ENCODE measurements around the gene C1orf226. TPM values are rescaled to one million over a fixed set of nuclear protein-coding genes. Genes with fewer than 3 reads are reported as not detected.

The C1orf226 gene
- total and polyA plus RNA-seq, 2 of the 4 experiments (the other 2 are of a cell fraction): under 0.01 to 0.10 TPM

- POLR2A ChIA-PET (ENCODE audit: unreplicated experiment): no interaction called here
- Histone ChIP-seq H3K4ac (ENCODE audit: low read depth, low read length) (no peak overlapping the region), H3K18ac (ENCODE audit: low read depth, low read length) (no peak overlapping the region), H3K9ac (ENCODE audit: low read depth, low read length) (no peak overlapping the region), H4K91ac (ENCODE audit: insufficient read depth, low read depth, low read length) (no peak overlapping the region), H2BK15ac (ENCODE audit: low read depth, low read length) (no peak overlapping the region), H4K8ac (ENCODE audit: low read depth in 2 of 2, low read length in 2 of 2) (no peak overlapping the region), H3K23ac (ENCODE audit: low read depth, low read length) (no peak overlapping the region), H3K56ac (ENCODE audit: extremely low read depth, insufficient read depth, low read length) (no peak overlapping the region), H2BK20ac (ENCODE audit: low read depth, low read length) (no peak overlapping the region), H2AK9ac (replicated peaks; ENCODE audit: low read depth, low read length, poor library complexity) (no peak overlapping the region), H3K4me2 (ENCODE audit: low read depth, low read length) (no peak overlapping the region), H3K27me3 (ENCODE audit: control insufficient read depth, insufficient read depth, low read length) (peaks cover 4% of the 10 kb centered on the region; the same call in 1 of the 2 replicates), H2AK5ac (ENCODE audit: low read depth, low read length) (no peak overlapping the region), H3K79me1 (ENCODE audit: low read depth in 1 of 2, low read length in 2 of 2) (no peaks in the 10 kb centered on the region), H4K20me1 (ENCODE audit: insufficient read depth, low read length) (no peaks in the 10 kb centered on the region), H2AFZ (replicated peaks; ENCODE audit: low read length, poor library complexity) (no peak overlapping the region), H3K4me1 (ENCODE audit: control insufficient read depth, insufficient read depth, low read length) (no peaks in the 10 kb centered on the region; the same call in 1 of the 2 replicates), H3K4me3 (ENCODE audit: insufficient read depth, low read depth, low read length) (no peak overlapping the region), H3K9me1 (ENCODE audit: insufficient read depth, low read length) (no peaks in the 10 kb centered on the region), H2BK120ac (ENCODE audit: low read depth, low read length) (no peak overlapping the region), H3K27ac (ENCODE audit: insufficient read depth, low read length) (no peak overlapping the region), H3K14ac (replicated peaks; ENCODE audit: low read depth, low read length) (no peak overlapping the region), H3K9me3 (ENCODE audit: control insufficient read depth, insufficient read depth, low read length) (no peaks in the 10 kb centered on the region), H2BK5ac (ENCODE audit: low read depth, low read length, poor library complexity, severe bottlenecking) (no peak overlapping the region), H4K5ac (ENCODE audit: low read depth, low read length) (no peak overlapping the region), H3K36me3 (ENCODE audit: control insufficient read depth, insufficient read depth, low read length) (no peaks in the 10 kb centered on the region)
- intact Hi-C loops (cut with micrococcal nuclease): no loop called here
- BruUV-seq (replicated peaks): no TSS peak
- CTCF ChIA-PET: no interaction called here
- ATAC-seq (ENCODE audit: low read depth): no peak
- TF ChIP-seq USF2 (IDR thresholded peaks at IDR 0.05; ENCODE audit: low read depth, low read length) (no peak), ELK1 (IDR thresholded peaks at IDR 0.05; ENCODE audit: borderline replicate concordance, low read depth, low read length) (no peak), CTCF (conservative IDR thresholded peaks at IDR 0.05; ENCODE audit: low read depth, low read length) (no peak), NFE2L2 (IDR thresholded peaks at IDR 0.05; ENCODE audit: low read depth, low read length) (no peak), POLR2A (IDR thresholded peaks at IDR 0.05; ENCODE audit: low read depth, low read length) (no peak), BHLHE40 (IDR thresholded peaks at IDR 0.05; ENCODE audit: low read depth, low read length) (no peak), MAZ (IDR thresholded peaks at IDR 0.05; ENCODE audit: borderline replicate concordance, low read depth, low read length) (no peak), MAFK (IDR thresholded peaks at IDR 0.05; ENCODE audit: low read depth, low read length) (no peak), MXI1 (IDR thresholded peaks at IDR 0.05; ENCODE audit: borderline replicate concordance, low read depth, low read length) (no peak), CHD1 (IDR thresholded peaks at IDR 0.05; ENCODE audit: low read depth, low read length) (no peak), RAD21 (IDR thresholded peaks at IDR 0.05; ENCODE audit: low read length) (no peak), CEBPB (IDR thresholded peaks at IDR 0.05; ENCODE audit: low read depth, low read length) (no peak), RCOR1 (IDR thresholded peaks at IDR 0.05; ENCODE audit: insufficient replicate concordance, low read length) (no peak)
- in situ Hi-C loops (cut with MboI; ENCODE audit: low sequenced_read_pairs): no loop called here
- no CpG with 5 or more reads among the region's 2 CpGs for WGBS, 2 experiments (ENCODE audit: extremely low coverage in 2 of 2, insufficient read length in 1 of 2)
- DNase-seq: no peak
- dilution Hi-C loops (cut with HindIII; ENCODE audit: low sequenced_read_pairs, unreplicated experiment): no loop called here
These were observed 35.4 kb downstream of the C1orf226 start for GRCh38 chr1:162416909-162417308.

All from IMR-90 (cell line).